ENCODE results near the gene BLOC1S4. TPM values are rescaled to one million over a fixed set of nuclear protein-coding genes. Genes with fewer than 3 reads are reported as not detected.

BLOC1S4 gene
- total RNA-seq, 1 experiment from 2014 or later: 14.9 TPM

- Histone ChIP-seq H3K27ac (ENCODE audit: insufficient read length, low read depth, low read length) (no peak overlapping the region), H2BK15ac (ENCODE audit: low read depth, low read length) (no peak overlapping the region), H2BK12ac (ENCODE audit: insufficient read length, low read depth, low read length) (no peak overlapping the region), H3K9ac (ENCODE audit: extremely low read depth, insufficient read length, low read length) (no peak overlapping the region), H3K56ac (ENCODE audit: insufficient read length, low read depth, low read length) (no peak overlapping the region), H3K4me1 (ENCODE audit: insufficient read depth, low read length) (no peaks in the 10 kb centered on the region), H4K91ac (ENCODE audit: insufficient read length, low read depth, low read length) (no peak overlapping the region), H3K14ac (ENCODE audit: insufficient read depth, low read length) (no peak overlapping the region), H2BK20ac (ENCODE audit: low read depth, low read length, poor library complexity, severe bottlenecking) (no peak overlapping the region), H2BK120ac (ENCODE audit: low read depth, low read length, poor library complexity, severe bottlenecking) (no peak overlapping the region), H4K8ac (replicated peaks; ENCODE audit: insufficient read length, low read depth, low read length) (no peak overlapping the region), H2AFZ (ENCODE audit: low read length) (no peak overlapping the region), H3T11ph (ENCODE audit: low read length) (no peak overlapping the region), H4K20me1 (ENCODE audit: control insufficient read depth, insufficient read depth, insufficient read length) (no peaks in the 10 kb centered on the region), H2BK5ac (ENCODE audit: insufficient read length, low read length) (no peak overlapping the region), H3K4me2 (ENCODE audit: insufficient read depth, insufficient read length, low read length) (no peak overlapping the region), H3K79me2 (ENCODE audit: insufficient read depth, low read length) (peaks cover 2% of the 10 kb centered on the region; the same call in 1 of the 2 replicates), H4K5ac (ENCODE audit: insufficient read length, low read depth, low read length) (no peak overlapping the region), H3K79me1 (ENCODE audit: insufficient read depth, low read depth, low read length, poor library complexity, severe bottlenecking) (no peaks in the 10 kb centered on the region), H3K4ac (ENCODE audit: low read depth, low read length) (no peak overlapping the region), H3K23me2 (ENCODE audit: insufficient read length, low read depth, low read length, poor library complexity, severe bottlenecking) (no peaks in the 10 kb centered on the region), H3K9me3 (ENCODE audit: control insufficient read depth, low read depth, low read length) (no peaks in the 10 kb centered on the region), H3K27me3 (ENCODE audit: insufficient read depth, low read length) (no peaks in the 10 kb centered on the region), H3K18ac (ENCODE audit: insufficient read length, low read depth, low read length) (no peak overlapping the region), H2AK5ac (ENCODE audit: insufficient read length, low read length) (no peak overlapping the region), H3K23ac (ENCODE audit: insufficient read length, low read depth, low read length) (no peak overlapping the region)
- H3K9me3 Mint-ChIP-seq: peaks cover 9 to 19% of the 10 kb centered on the region in 2 experiments
- H3K4me3 Mint-ChIP-seq: no peak overlapping the region
- no CpG with 5 or more reads among the region's 1 CpG for WGBS (ENCODE audit: extremely low coverage, insufficient read length, low lambda C conversion rate)
- peaks cover 21 to 32% (median 28%) of the 10 kb centered on the region in 3 experiments for H3K36me3 Mint-ChIP-seq (ENCODE audit: insufficient read depth in 1 of 3, low read depth in 3 of 3)
- no peaks in the 10 kb centered on the region for H3K4me1 Mint-ChIP-seq
- no peak for DNase-seq
- no peak overlapping the region for H3K27ac Mint-ChIP-seq
- TF ChIP-seq, protein P1, sequence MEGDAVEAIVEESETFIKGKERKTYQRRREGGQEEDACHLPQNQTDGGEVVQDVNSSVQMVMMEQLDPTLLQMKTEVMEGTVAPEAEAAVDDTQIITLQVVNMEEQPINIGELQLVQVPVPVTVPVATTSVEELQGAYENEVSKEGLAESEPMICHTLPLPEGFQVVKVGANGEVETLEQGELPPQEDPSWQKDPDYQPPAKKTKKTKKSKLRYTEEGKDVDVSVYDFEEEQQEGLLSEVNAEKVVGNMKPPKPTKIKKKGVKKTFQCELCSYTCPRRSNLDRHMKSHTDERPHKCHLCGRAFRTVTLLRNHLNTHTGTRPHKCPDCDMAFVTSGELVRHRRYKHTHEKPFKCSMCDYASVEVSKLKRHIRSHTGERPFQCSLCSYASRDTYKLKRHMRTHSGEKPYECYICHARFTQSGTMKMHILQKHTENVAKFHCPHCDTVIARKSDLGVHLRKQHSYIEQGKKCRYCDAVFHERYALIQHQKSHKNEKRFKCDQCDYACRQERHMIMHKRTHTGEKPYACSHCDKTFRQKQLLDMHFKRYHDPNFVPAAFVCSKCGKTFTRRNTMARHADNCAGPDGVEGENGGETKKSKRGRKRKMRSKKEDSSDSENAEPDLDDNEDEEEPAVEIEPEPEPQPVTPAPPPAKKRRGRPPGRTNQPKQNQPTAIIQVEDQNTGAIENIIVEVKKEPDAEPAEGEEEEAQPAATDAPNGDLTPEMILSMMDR (conservative IDR thresholded peaks at IDR 0.05): no peak
- no peaks in the 10 kb centered on the region for H3K27me3 Mint-ChIP-seq (ENCODE audit: low read depth)
Measured at GRCh38 chr4:6699903-6700302, 16.1 kb upstream of the BLOC1S4 start.
